Esophagus squamous epithelium (tissue), 4 donors: Measurements from ENCODE around the gene PRELP.

Experiments
- CTCF ChIP-seq, 6 experiments: fragments of 450-650 bp in 4 of 6; fragments of 200-600 bp in 2 of 6; sonication (generic) in 2 of 6; IDR thresholded peaks; one replicate each; pipeline ENCODE4 v1.5.1; 2016 to 2019; ENCODE audit warnings: antibody characterized with exemption in 6 of 6, mild to moderate bottlenecking in 4 of 6, moderate library complexity in 4 of 6
- POLR2A ChIP-seq, 4 donors: fragments of 450-650 bp; IDR thresholded peaks; one replicate each; pipeline ENCODE4 v1.6.1; 2017; ENCODE audit warnings: antibody characterized with exemption in 4 of 4, mild to moderate bottlenecking in 4 of 4, moderate library complexity in 3 of 4

- no peak for TF ChIP-seq POLR2A (IDR thresholded peaks at IDR 0.05)
- TF ChIP-seq CTCF (IDR thresholded peaks at IDR 0.05), result no peak
Observed at GRCh38 chr1:203473781-203474305, 1.8 kb upstream of the PRELP start.
